ENCODE results near the gene TMED8. TPM values are rescaled to one million over a fixed set of nuclear protein-coding genes. Genes with fewer than 3 reads are reported as not detected.

TMED8 gene
- total and polyA plus RNA-seq, 10 of the 15 experiments (the other 5 are each of a cell fraction or from before 2014, with no cell fraction given), result 7.3 to 39.1 (median 26.1) TPM

GRCh38 chr14:77359626-77360025, 17.3 kb downstream of the TMED8 start:
- ChIA-PET SMC1A (ENCODE audit: uncharacterized antibody, unreplicated experiment) (interaction anchor here (1.1 to 1.4 kb wide), 3 partner anchors 12 to 44 kb away, joined by 3 to 5 read pairs (median 4); no protein-coding TSS in a partner anchor), POLR2A (interaction anchor here (0.9 kb wide), 1 partner anchor 12 kb away, joined by 3 read pairs; no protein-coding TSS in a partner anchor), CTCF (interaction anchor here (0.7 to 1.0 kb wide), 2 partner anchors 12 to 15 kb away, joined by 3 to 4 read pairs; no protein-coding TSS in a partner anchor), RAD21 (ENCODE audit: unreplicated experiment) (no interaction called here)
- Histone ChIP-seq H3K27ac (ENCODE audit: control insufficient read depth, insufficient read depth) (no peak overlapping the region), H2AFZ (ENCODE audit: control insufficient read depth, low read depth, low read length) (no peak overlapping the region), H3K4me2 (ENCODE audit: control insufficient read depth, insufficient read depth) (no peak overlapping the region), H3K27me3 (replicated peaks in 1 of 2; ENCODE audit: control insufficient read depth in 2 of 2, insufficient read depth in 2 of 2, low read length in 1 of 2) (no peaks in the 10 kb centered on the region), H3K4me3 (no peak overlapping the region), H3K9me3 (replicated peaks; ENCODE audit: control insufficient read depth, insufficient read depth, low read length) (no peaks in the 10 kb centered on the region; the same call in 1 of the 3 replicates), H3K79me2 (ENCODE audit: control insufficient read depth, insufficient read depth, low read length) (peaks cover 7% of the 10 kb centered on the region), H3K4me1 (ENCODE audit: control insufficient read depth, insufficient read depth, low read length) (peaks cover 5% of the 10 kb centered on the region; the same call in 1 of the 2 replicates), H4K20me1 (ENCODE audit: control insufficient read depth, insufficient read depth) (no peaks in the 10 kb centered on the region), H3K36me3 (ENCODE audit: control insufficient read depth in 2 of 2, insufficient read depth in 2 of 2, low read length in 1 of 2) (no peaks in the 10 kb centered on the region), H3K9ac (ENCODE audit: control insufficient read depth, insufficient read depth, low read length) (no peak overlapping the region)
- DNase-seq (ENCODE audit: low read depth, low spot score) (no peak), ATAC-seq (no peak), FAIRE-seq (no peak)
- TSS peak; percentile 12 for BruUV-seq (replicated peaks)
- in situ Hi-C loops (cut with MboI), result no loop called here
- WGBS (ENCODE audit: insufficient coverage, insufficient replicate concordance, low lambda C conversion rate, missing lambda C conversion rate), result 45% methylated on average over 1 of the region's 1 CpG
- intact Hi-C loops (cut with micrococcal nuclease; ENCODE audit: unreplicated experiment), result no loop called here
- TF ChIP-seq HSF1 (IDR thresholded peaks at IDR 0.05; ENCODE audit: low read depth, low read length) (no peak), TAF1 (IDR thresholded peaks at IDR 0.05; ENCODE audit: borderline replicate concordance, low read depth, low read length) (no peak), NFIC (IDR thresholded peaks at IDR 0.05; ENCODE audit: low read depth, low read length) (no peak), TBL1XR1 (IDR thresholded peaks at IDR 0.05; ENCODE audit: low read depth, low read length) (no peak), TCF3 (IDR thresholded peaks at IDR 0.05; ENCODE audit: borderline replicate concordance, insufficient read depth, low read depth, low read length) (no peak), ZNF274 (IDR thresholded peaks at IDR 0.05; ENCODE audit: insufficient read depth, insufficient read length) (no peak), BHLHE40 (IDR thresholded peaks at IDR 0.05; ENCODE audit: borderline replicate concordance in 1 of 2, low read depth in 2 of 2, low read length in 1 of 2) (no peak), SREBF2 (IDR thresholded peaks at IDR 0.05; ENCODE audit: low read length) (no peak), CHD4 (IDR thresholded peaks at IDR 0.05) (no peak), IRF3 (IDR thresholded peaks at IDR 0.05) (no peak), MEF2B (IDR thresholded peaks at IDR 0.05; ENCODE audit: partially characterized antibody, poor library complexity, severe bottlenecking) (no peak), IRF4 (IDR thresholded peaks at IDR 0.05; ENCODE audit: low read depth, low read length) (no peak), ZBTB4 (CRISPR knock-in tag; IDR thresholded peaks at IDR 0.05) (no peak), RB1 (IDR thresholded peaks at IDR 0.05; ENCODE audit: borderline replicate concordance) (no peak), SKIL (IDR thresholded peaks at IDR 0.05; ENCODE audit: low read depth, poor library complexity, severe bottlenecking) (no peak), KLF5 (IDR thresholded peaks at IDR 0.05; ENCODE audit: partially characterized antibody) (no peak), CBX3 (IDR thresholded peaks at IDR 0.05; ENCODE audit: borderline replicate concordance, low read depth) (no peak), HCFC1 (IDR thresholded peaks at IDR 0.05; ENCODE audit: low read length) (no peak)
